Muscle layer of colon (tissue), 2 donors: ENCODE data around the gene CDHR1.
"Not testable (repeated sequence)": the region's sequence is repeated elsewhere in the genome, so short reads cannot be mapped to it uniquely, and the experiment has no call there.

Experiments used
- H3K27ac ChIP-seq: one replicate; pipeline ENCODE4 v1.7.0; 2013; ENCODE audit warnings: low read depth, mild to moderate bottlenecking, low read length, moderate library complexity
- H3K27me3 ChIP-seq, 2 donors: one replicate each; pipeline ENCODE4 v1.7.0; 2013; ENCODE audit warnings: low read length in 2 of 2, mild to moderate bottlenecking in 2 of 2; ENCODE audit not compliant: insufficient read depth in 2 of 2, control insufficient read depth in 1 of 2
- H3K36me3 ChIP-seq: one replicate; pipeline ENCODE4 v1.7.0; 2013; ENCODE audit warnings: mild to moderate bottlenecking, low read length; ENCODE audit not compliant: insufficient read depth
- H3K4me1 ChIP-seq: one replicate; pipeline ENCODE4 v1.7.0; 2013; ENCODE audit warnings: mild to moderate bottlenecking, low read length; ENCODE audit not compliant: insufficient read depth
- H3K4me3 ChIP-seq, 2 donors: one replicate each; pipeline ENCODE4 v1.7.0; 2013; ENCODE audit warnings: low read length in 2 of 2, low read depth in 1 of 2, mild to moderate bottlenecking in 1 of 2, moderate library complexity in 1 of 2
- H3K9ac ChIP-seq: one replicate; pipeline ENCODE4 v1.7.0; 2013; ENCODE audit warnings: low read length
- H3K9me3 ChIP-seq: one replicate; pipeline ENCODE4 v1.7.0; 2013; ENCODE audit warnings: mild to moderate bottlenecking, low read length
- donor health status: abdominal sarcoma.
- donor health status: Adenocarcinoma of cecum.

The CDHR1 gene

DNA sequence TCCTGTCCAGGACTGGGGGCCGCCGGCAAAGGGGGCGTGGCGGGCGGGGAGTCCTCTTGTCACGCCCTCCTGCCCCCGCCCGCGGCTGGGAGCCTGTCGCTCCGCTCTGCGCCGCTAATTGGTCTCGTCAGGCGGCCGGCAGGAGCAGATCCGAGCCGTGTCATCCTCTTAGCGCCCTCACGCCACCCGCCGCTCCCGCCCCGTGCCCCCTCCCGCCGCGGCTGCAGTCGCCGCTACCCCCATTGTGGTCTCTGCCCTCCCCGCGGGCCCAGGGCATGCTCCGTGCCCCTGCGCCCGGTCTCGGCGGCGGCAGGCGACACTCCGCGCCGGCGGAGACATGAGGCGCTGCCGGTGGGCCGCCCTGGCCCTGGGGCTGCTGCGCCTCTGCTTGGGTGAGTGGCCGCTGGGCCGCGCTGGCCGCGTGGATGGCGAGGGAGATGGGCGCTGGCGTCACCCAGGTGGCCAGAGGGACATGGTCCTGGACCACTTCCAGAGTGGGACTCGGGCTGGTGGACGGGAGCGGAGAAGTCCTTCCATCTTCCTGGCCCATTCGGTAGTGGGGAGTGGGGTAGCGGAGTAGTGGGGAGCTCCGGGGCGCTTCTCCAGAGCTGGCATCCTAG is at the start of gene CDHR1:
TSS of gene CDHR1 (plus strand) at position 114 of the 620 bp plus-strand sequence. CDS start at position 338, 224 bp downstream.
- Histone ChIP-seq H3K27ac (no peak within 1 kb of the TSS), H3K4me1 (peaks cover 35% of the 10 kb centered on the region), H3K4me3 (peak within 1 kb of the TSS; percentile 36 to 51), H3K9ac (no peak within 1 kb of the TSS), H3K36me3 (no peaks in the 10 kb centered on the region), H3K27me3 (peaks cover 6 to 26% of the 10 kb centered on the region in 2 donors), H3K9me3 (no peaks in the 10 kb centered on the region)

DNA sequence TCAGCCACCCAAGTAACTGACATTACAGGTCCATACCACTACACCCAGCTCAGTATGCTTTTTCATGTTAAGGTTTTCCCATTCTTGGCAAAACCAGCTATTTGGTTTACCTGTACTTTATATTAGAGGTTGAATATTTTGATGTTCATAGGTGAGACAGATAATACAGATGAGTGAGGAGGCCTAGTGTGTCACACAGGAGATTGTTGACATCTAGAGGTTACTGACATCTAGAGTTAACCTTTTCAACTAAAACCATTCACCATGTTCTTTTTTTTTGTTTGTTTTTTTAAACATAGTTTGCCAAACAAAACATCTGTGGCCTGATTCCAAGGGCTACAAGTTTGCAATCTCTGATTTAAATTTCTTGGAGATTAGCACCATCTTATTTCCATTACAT is 47.0 kb upstream of the CDHR1 start:
- H3K9ac ChIP-seq: no peak overlapping the region
- no peak overlapping the region for H3K27ac ChIP-seq
- no peaks in the 10 kb centered on the region for H3K9me3 ChIP-seq
- no peak overlapping the region for H3K4me3 ChIP-seq
- H3K36me3 ChIP-seq: peaks cover 83% of the 10 kb centered on the region
- H3K27me3 ChIP-seq: no peaks in the 10 kb centered on the region
- no peaks in the 10 kb centered on the region for H3K4me1 ChIP-seq

DNA sequence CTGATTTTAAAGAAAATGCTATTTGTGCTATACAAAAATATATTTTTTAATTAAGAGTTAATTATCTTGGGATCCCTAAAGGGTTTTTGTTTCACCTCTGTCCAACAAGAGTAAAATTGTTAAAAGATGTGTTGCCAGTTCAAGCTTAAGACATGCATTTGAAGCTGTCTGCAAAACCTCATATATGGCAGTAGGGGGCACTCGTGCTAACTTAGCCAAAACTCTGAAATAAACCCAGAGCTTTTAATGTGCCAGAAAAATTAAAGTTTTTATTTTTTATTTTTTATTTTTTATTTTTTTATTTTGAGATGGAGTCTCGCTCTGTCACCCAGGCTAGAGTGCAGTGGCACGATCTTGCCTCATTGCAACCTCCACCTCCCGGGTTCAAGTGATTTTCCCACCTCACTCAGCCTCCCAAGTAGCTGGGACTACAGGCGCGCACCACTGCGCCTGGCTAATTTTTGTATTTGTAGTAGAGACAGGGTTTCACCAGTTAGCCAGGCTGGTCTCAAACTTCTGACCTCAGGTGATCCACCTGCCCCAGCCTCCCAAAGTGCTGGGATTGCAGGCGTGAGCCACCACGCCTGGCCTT is 46.2 kb upstream of the CDHR1 start:
- H3K4me1 ChIP-seq, H3K27me3 ChIP-seq, H3K9ac ChIP-seq, H3K4me3 ChIP-seq, H3K9me3 ChIP-seq, H3K27ac ChIP-seq: not testable (repeated sequence)
- H3K36me3 ChIP-seq: peaks cover 83% of the 10 kb centered on the region

DNA sequence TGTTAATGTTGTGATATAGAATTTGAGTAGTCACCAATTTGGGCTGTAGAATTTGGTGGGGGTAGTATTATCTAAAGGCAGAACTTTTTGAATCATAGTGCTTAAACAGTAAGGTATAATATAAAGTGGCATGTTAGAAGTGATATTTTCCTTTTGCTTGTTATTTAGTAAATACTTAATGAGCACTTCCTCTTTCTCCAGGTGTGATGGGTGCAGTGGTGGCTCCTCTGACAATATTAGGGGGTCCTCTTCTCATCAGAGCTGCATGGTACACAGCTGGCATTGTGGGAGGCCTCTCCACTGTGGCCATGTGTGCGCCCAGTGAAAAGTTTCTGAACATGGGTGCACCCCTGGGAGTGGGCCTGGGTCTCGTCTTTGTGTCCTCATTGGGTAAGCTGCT is 44.5 kb upstream of the CDHR1 start:
- Histone ChIP-seq H3K27ac (no peak overlapping the region), H3K4me1 (no peaks in the 10 kb centered on the region), H3K27me3 (no peaks in the 10 kb centered on the region), H3K36me3 (peaks cover 78% of the 10 kb centered on the region), H3K9me3 (no peaks in the 10 kb centered on the region), H3K4me3 (no peak overlapping the region), H3K9ac (no peak overlapping the region)

DNA sequence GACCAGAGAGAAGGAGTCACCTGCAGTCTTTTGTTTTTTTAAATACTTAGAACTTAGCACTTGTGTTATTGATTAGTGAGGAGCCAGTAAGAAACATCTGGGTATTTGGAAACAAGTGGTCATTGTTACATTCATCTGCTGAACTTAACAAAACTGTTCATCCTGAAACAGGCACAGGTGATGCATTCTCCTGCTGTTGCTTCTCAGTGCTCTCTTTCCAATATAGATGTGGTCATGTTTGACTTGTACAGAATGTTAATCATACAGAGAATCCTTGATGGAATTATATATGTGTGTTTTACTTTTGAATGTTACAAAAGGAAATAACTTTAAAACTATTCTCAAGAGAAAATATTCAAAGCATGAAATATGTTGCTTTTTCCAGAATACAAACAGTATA is 41.6 kb upstream of the CDHR1 start:
- H3K27me3 ChIP-seq: no peaks in the 10 kb centered on the region
- no peak overlapping the region for H3K4me3 ChIP-seq
- H3K36me3 ChIP-seq: peaks cover 53% of the 10 kb centered on the region
- H3K9me3 ChIP-seq: no peaks in the 10 kb centered on the region
- H3K9ac ChIP-seq: no peak overlapping the region
- no peak overlapping the region for H3K27ac ChIP-seq
- H3K4me1 ChIP-seq: no peaks in the 10 kb centered on the region

DNA sequence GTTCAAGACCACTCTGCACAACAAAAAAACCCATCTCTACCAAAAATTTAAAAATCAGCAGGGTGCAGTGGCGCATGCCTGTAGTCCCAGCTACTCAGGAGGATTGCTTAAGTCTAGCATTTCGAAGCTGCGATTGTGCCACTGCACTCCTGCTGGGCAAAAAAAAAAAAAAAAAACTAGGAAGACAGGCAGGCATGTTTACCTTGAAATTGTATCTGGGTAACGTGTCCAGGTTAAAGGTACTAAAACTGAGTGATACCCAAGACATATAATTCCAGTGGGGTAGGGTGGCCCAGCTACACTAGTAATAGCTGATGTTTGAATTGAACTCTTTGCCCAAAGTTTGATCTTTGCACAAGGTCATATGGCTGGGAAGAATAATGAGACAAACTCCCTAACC is 38.8 kb upstream of the CDHR1 start:
- Histone ChIP-seq H3K9me3 (no peaks in the 10 kb centered on the region), H3K36me3 (peaks cover 33% of the 10 kb centered on the region), H3K4me1 (no peaks in the 10 kb centered on the region), H3K27me3 (no peaks in the 10 kb centered on the region), H3K27ac (no peak overlapping the region), H3K4me3 (no peak overlapping the region), H3K9ac (no peak overlapping the region)

DNA sequence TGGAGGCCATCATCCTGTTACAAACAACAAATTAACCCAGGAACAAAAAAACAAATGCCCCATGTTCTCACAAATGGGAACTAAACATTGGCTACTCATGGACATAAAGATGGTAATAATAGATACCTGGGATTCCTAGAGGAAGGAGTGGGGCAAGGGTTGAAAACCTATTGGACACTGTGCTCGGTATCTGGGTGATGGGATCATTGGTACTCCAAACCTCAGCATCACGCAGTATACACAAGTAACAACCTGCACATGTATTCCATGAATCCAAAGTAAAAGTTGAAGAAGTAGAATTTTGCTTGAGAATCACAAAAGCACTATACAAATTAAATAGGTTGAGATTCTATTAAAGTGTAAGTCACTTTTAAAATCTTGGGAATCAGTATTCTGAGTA is 38.3 kb upstream of the CDHR1 start:
- Histone ChIP-seq H3K4me1 (no peaks in the 10 kb centered on the region), H3K9me3 (no peaks in the 10 kb centered on the region), H3K27me3 (no peaks in the 10 kb centered on the region), H3K27ac (no peak overlapping the region), H3K4me3 (no peak overlapping the region), H3K9ac (no peak overlapping the region), H3K36me3 (peaks cover 28% of the 10 kb centered on the region)

DNA sequence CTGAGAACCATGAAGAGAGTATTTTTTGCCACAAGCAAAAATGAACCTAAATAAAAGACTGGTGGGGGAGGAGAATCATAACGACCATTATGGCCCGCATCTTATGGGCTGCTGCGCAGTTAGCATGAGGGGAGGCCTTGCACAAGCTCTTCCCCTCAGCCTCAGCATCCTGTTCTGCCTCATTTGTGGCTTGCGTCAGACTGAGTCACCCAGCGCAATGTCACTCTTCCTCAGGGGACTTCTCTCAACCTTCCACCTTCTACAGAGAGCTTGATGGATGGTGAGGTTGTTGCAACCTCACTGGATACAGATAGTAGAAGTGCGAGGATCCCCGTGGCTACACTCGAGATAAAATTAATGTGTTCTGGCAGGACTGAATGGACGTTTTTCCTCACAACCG is 37.6 kb upstream of the CDHR1 start:
- H3K27me3 ChIP-seq: no peaks in the 10 kb centered on the region
- H3K4me3 ChIP-seq: no peak overlapping the region
- H3K4me1 ChIP-seq: no peaks in the 10 kb centered on the region
- no peaks in the 10 kb centered on the region for H3K9me3 ChIP-seq
- peaks cover 26% of the 10 kb centered on the region for H3K36me3 ChIP-seq
- no peak overlapping the region for H3K9ac ChIP-seq
- H3K27ac ChIP-seq: no peak overlapping the region

DNA sequence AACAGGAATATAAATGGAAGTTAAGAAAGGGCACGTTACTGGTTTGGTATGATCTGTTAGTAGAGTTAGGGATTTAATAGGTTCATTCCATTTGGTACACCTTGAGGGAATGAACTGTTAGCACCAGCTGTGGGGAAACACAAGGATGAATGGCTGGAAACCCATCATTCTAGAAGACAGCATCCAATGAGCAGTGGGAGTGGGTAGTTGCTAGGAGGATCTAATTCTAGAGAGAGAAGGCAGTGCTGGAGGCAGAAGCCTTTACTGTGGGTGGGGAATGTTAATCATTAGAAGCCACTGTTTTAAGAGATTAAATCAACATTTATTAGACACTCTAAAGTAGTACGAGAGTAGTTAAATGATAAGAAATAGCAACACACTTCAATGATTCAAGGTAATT is 36.3 kb upstream of the CDHR1 start:
- no peak overlapping the region for H3K27ac ChIP-seq
- no peak overlapping the region for H3K4me3 ChIP-seq
- no peaks in the 10 kb centered on the region for H3K27me3 ChIP-seq
- no peaks in the 10 kb centered on the region for H3K9me3 ChIP-seq
- H3K36me3 ChIP-seq: peaks cover 15% of the 10 kb centered on the region
- H3K4me1 ChIP-seq: no peaks in the 10 kb centered on the region
- H3K9ac ChIP-seq: no peak overlapping the region

DNA sequence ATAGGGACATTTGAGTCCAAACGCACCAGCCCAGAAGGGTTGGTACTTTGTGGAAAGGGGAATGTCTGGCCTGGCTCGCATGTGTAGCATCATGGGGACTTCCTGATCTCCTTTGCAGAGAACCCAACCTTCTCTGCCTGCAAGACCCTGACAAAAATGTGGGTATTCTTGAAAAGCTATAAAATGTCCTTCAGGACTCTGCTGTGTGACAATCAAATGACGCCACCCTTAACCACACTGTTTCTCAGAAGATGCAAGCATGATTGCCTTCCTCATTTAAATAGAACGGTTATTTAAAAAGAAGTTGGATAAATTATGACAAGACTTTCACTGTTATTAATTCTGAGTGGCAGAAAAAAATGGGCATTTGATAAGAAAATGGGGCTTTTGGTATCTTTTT is 35.8 kb upstream of the CDHR1 start:
- no peaks in the 10 kb centered on the region for H3K9me3 ChIP-seq
- no peak overlapping the region for H3K4me3 ChIP-seq
- H3K27ac ChIP-seq: no peak overlapping the region
- no peaks in the 10 kb centered on the region for H3K4me1 ChIP-seq
- H3K36me3 ChIP-seq: peaks cover 11% of the 10 kb centered on the region
- H3K9ac ChIP-seq: no peak overlapping the region
- H3K27me3 ChIP-seq: no peaks in the 10 kb centered on the region

DNA sequence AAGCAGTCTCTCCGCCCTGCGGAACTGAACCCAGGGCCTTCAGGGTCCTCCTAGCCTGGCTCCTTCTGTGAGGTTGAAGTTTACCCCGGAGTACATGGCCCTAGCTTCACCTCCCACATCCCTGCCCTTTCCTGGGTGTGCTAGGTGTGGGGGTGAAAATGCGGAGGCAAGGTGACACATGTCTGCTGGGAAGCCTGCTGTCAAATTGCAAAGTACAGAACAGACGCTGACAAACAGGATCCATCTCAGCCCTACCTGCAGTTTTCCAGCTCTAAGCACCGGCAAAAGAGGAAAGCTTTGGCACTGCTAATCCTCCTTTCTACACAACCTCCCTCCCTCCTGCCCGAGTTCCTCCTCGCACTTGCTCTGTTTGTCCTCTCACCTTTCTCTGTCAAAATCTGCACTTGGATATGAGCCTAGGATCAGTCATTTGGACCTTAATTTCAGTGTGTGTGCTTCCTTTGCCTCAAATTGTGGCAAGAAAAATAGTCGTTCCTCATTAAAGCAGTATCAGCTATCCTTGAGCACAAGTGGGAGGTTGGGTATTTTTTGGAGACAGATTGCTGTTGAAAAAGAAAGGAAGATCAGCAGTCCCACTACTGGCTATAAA is 35.2 kb upstream of the CDHR1 start:
- H3K27ac ChIP-seq: no peak overlapping the region
- H3K4me1 ChIP-seq: no peaks in the 10 kb centered on the region
- H3K9ac ChIP-seq: no peak overlapping the region
- H3K27me3 ChIP-seq: no peaks in the 10 kb centered on the region
- H3K4me3 ChIP-seq: no peak overlapping the region
- H3K9me3 ChIP-seq: no peaks in the 10 kb centered on the region
- peaks cover 4% of the 10 kb centered on the region for H3K36me3 ChIP-seq
